H1 (cell line): ENCODE measurements around the gene BMP4. TPM values are rescaled to one million over a fixed set of nuclear protein-coding genes. Genes with fewer than 3 reads are reported as not detected.

Source experiments
- CTCF ChIA-PET: fragments of 300-600 bp; sonication (Branson Sonifier 250); formaldehyde crosslinking; loops from one replicate; lab custom pipeline; 2021; ENCODE audit not compliant: partially characterized antibody; lab: Charles Lee
- POLR2A ChIA-PET: fragments of 300-600 bp; sonication (Branson Sonifier 250); formaldehyde crosslinking; loops from one replicate; lab custom pipeline; 2021; ENCODE audit warnings: inconsistent platforms; ENCODE audit not compliant: partially characterized antibody; lab: Charles Lee
- DNase-seq, 2 experiments: peaks; one replicate each; pipeline versions ENCODE4 v3.0.0 to v3.0.0-alpha.2; 2010 to 2022; ENCODE audit warnings: low spot score in 2 of 2, low read depth in 1 of 2, mixed read lengths in 1 of 2
- FAIRE-seq: peaks from 2 replicates; lab custom pipeline; 2011; peaks lifted over from hg19 to GRCh38; lab: Jason Lieb, UNC
- H2AFZ ChIP-seq: 2 replicates; pipeline ENCODE4 v1.8.1; 2012; ENCODE audit warnings: low read length, inconsistent platforms
- H2AK5ac ChIP-seq: 2 replicates; pipeline ENCODE4 v1.6.1; 2013; ENCODE audit warnings: low read depth, low read length
- H2BK120ac ChIP-seq: replicated peaks from 2 replicates; pipeline ENCODE3; 2013; ENCODE audit warnings: low read depth, low read length, inconsistent platforms
- H2BK12ac ChIP-seq: 2 replicates; pipeline ENCODE4 v1.6.1; 2013; ENCODE audit warnings: low read depth, low read length
- H2BK15ac ChIP-seq: 2 replicates; pipeline ENCODE4 v1.6.1; 2013; ENCODE audit warnings: low read length
- H2BK20ac ChIP-seq: 2 replicates; pipeline ENCODE4 v1.6.1; 2013; ENCODE audit warnings: low read length
- H2BK5ac ChIP-seq: 2 replicates; pipeline ENCODE4 v1.6.1; 2013; ENCODE audit warnings: low read depth, low read length
- H3K14ac ChIP-seq: 2 replicates; pipeline ENCODE4 v1.6.1; 2013; ENCODE audit warnings: inconsistent platforms; ENCODE audit not compliant: insufficient read length
- H3K18ac ChIP-seq: 2 replicates; pipeline ENCODE4 v1.6.1; 2013; ENCODE audit warnings: low read length; ENCODE audit errors: extremely low read depth
- H3K23ac ChIP-seq: 2 replicates; pipeline ENCODE4 v1.6.1; 2013; ENCODE audit warnings: inconsistent platforms; ENCODE audit not compliant: insufficient read length
- H3K23me2 ChIP-seq: 2 replicates; pipeline ENCODE4 v1.6.1; 2013; ENCODE audit warnings: low read depth, low read length
- H3K27ac ChIP-seq: 2 replicates; pipeline ENCODE4 v1.6.1; 2011; ENCODE audit warnings: low read depth, low read length, inconsistent platforms
- H3K27me3 ChIP-seq, 4 experiments: replicated peaks in 1 of 4; 1 replicate in 1 of 4; 2 replicates in 3 of 4; pipeline versions ENCODE4 v1.6.1 to v1.8.1; 2011 to 2013; ENCODE audit warnings: low read length in 3 of 4, mild to moderate bottlenecking in 3 of 4, inconsistent platforms in 2 of 4, mixed read lengths in 2 of 4, moderate library complexity in 1 of 4; ENCODE audit not compliant: control insufficient read depth in 3 of 4, insufficient read depth in 3 of 4; ENCODE audit errors: extremely low read depth in 1 of 4
- H3K36me3 ChIP-seq, 4 experiments: 2 replicates each; pipeline versions ENCODE4 v1.6.1 to v1.8.1; 2011 to 2013; ENCODE audit warnings: mild to moderate bottlenecking in 4 of 4, low read length in 3 of 4, moderate library complexity in 2 of 4, control low read depth in 1 of 4, inconsistent platforms in 1 of 4; ENCODE audit not compliant: insufficient read depth in 4 of 4, control insufficient read depth in 2 of 4
- H3K4ac ChIP-seq: replicated peaks from 2 replicates; pipeline ENCODE3; 2013; ENCODE audit warnings: low read length, low read depth, mixed read lengths, inconsistent platforms; ENCODE audit not compliant: insufficient read length
- H3K4me1 ChIP-seq, 4 experiments: replicated peaks in 1 of 4; 1 replicate in 1 of 4; 2 replicates in 3 of 4; pipeline versions ENCODE4 v1.6.1 to v1.8.1; 2011 to 2013; ENCODE audit warnings: low read length in 3 of 4, inconsistent platforms in 2 of 4, mixed read lengths in 1 of 4; ENCODE audit not compliant: insufficient read depth in 4 of 4, control insufficient read depth in 3 of 4
- H3K4me2 ChIP-seq, 2 experiments: 2 replicates each; pipeline versions ENCODE4 v1.6.1 to v1.8.1; 2011 to 2013; ENCODE audit warnings: low read depth in 2 of 2, low read length in 2 of 2, control low read depth in 1 of 2, inconsistent platforms in 1 of 2, mild to moderate bottlenecking in 1 of 2; ENCODE audit not compliant: insufficient read depth in 1 of 2
- H3K4me3 ChIP-seq, 4 experiments: fragments of 200-600, 300-600 bp in 1 of 4; sonication (generic), shearing (Covaris generic), sonication (Bioruptor Twin) in 1 of 4; 2 replicates each; pipeline versions ENCODE4 v1.5.1 to v1.8.1; 2011 to 2016; ENCODE audit warnings: low read length in 4 of 4, low read depth in 3 of 4, control low read depth in 2 of 4, inconsistent platforms in 2 of 4, mild to moderate bottlenecking in 2 of 4, mixed read lengths in 1 of 4, moderate library complexity in 1 of 4; ENCODE audit not compliant: insufficient read depth in 2 of 4; ENCODE audit errors: extremely low read depth in 1 of 4
- H3K56ac ChIP-seq: replicated peaks from 2 replicates; pipeline ENCODE3; 2013; ENCODE audit warnings: low read depth, mild to moderate bottlenecking, mixed read lengths, low read length, inconsistent platforms; ENCODE audit not compliant: insufficient read length
- H3K79me1 ChIP-seq: 2 replicates; pipeline ENCODE4 v1.6.1; 2013; ENCODE audit warnings: low read depth, low read length, control low read depth
- H3K79me2 ChIP-seq, 2 experiments: 2 replicates each; pipeline versions ENCODE4 v1.6.1 to v1.8.1; 2012 to 2013; ENCODE audit warnings: low read length in 2 of 2, mild to moderate bottlenecking in 2 of 2, inconsistent platforms in 1 of 2; ENCODE audit not compliant: insufficient read depth in 2 of 2, control insufficient read depth in 1 of 2
- H3K9ac ChIP-seq, 4 experiments: replicated peaks in 1 of 4; 1 replicate in 1 of 4; 2 replicates in 3 of 4; pipeline versions ENCODE4 v1.6.1 to v1.8.1; 2011 to 2013; ENCODE audit warnings: low read depth in 3 of 4, low read length in 3 of 4, control low read depth in 2 of 4, mild to moderate bottlenecking in 2 of 4, moderate library complexity in 2 of 4, inconsistent platforms in 1 of 4; ENCODE audit errors: extremely low read depth in 1 of 4
- H3K9me3 ChIP-seq, 2 experiments: 2 replicates each; pipeline versions ENCODE4 v1.6.1 to v1.8.1; 2012 to 2013; ENCODE audit warnings: mild to moderate bottlenecking in 2 of 2, moderate library complexity in 2 of 2, control low read depth in 1 of 2, inconsistent platforms in 1 of 2, low read depth in 1 of 2, low read length in 1 of 2, mixed read lengths in 1 of 2; ENCODE audit not compliant: insufficient read depth in 2 of 2
- H4K20me1 ChIP-seq, 2 experiments: replicated peaks in 1 of 2; 2 replicates each; pipeline versions ENCODE3 to v1.8.1; 2011 to 2013; ENCODE audit warnings: inconsistent platforms in 2 of 2, low read length in 2 of 2, mild to moderate bottlenecking in 1 of 2; ENCODE audit not compliant: insufficient read depth in 2 of 2, control insufficient read depth in 1 of 2
- H4K5ac ChIP-seq: 2 replicates; pipeline ENCODE4 v1.6.1; 2013; ENCODE audit warnings: low read length, low read depth, mixed read lengths, inconsistent platforms; ENCODE audit not compliant: insufficient read length
- H4K8ac ChIP-seq: 2 replicates; pipeline ENCODE4 v1.8.0; 2013; ENCODE audit warnings: mild to moderate bottlenecking, moderate library complexity, low read length, inconsistent platforms; ENCODE audit not compliant: insufficient read depth; ENCODE audit errors: extremely low read depth
- H4K91ac ChIP-seq: replicated peaks from 2 replicates; pipeline ENCODE3; 2013; ENCODE audit warnings: low read length, mixed read lengths, inconsistent platforms; ENCODE audit not compliant: insufficient read length
- ASH2L ChIP-seq: fragments of 200-600, 300-600 bp; sonication (generic); IDR thresholded peaks from one replicate; pipeline ENCODE4 v1.7.1; 2017; ENCODE audit warnings: low read length
- EP300 ChIP-seq, 2 experiments: IDR thresholded peaks; 1 replicate in 1 of 2; 2 replicates in 1 of 2; pipeline ENCODE4 v1.6.1; 2011 to 2012; ENCODE audit warnings: low read depth in 2 of 2, low read length in 2 of 2, mild to moderate bottlenecking in 2 of 2, borderline replicate concordance in 1 of 2, inconsistent platforms in 1 of 2, moderate library complexity in 1 of 2
- EZH2 ChIP-seq: fragments of 200-600 bp; sonication (generic); IDR thresholded peaks from 2 replicates; pipeline ENCODE4 v1.7.1; 2012; ENCODE audit warnings: low read depth, mild to moderate bottlenecking, moderate library complexity, low read length, inconsistent platforms; ENCODE audit not compliant: severe bottlenecking
- KDM4A ChIP-seq: IDR thresholded peaks from one replicate; pipeline ENCODE4 v1.7.1; 2012; ENCODE audit warnings: low read depth, mild to moderate bottlenecking, moderate library complexity, low read length, inconsistent platforms; ENCODE audit not compliant: severe bottlenecking
- RNF2 ChIP-seq: fragments of 200-900, 300-1000 bp; sonication (generic); IDR thresholded peaks from 2 replicates; pipeline ENCODE4 v1.7.1; 2016; ENCODE audit warnings: borderline replicate concordance, low read depth, mild to moderate bottlenecking, antibody characterized with exemption, low read length; ENCODE audit not compliant: poor library complexity, severe bottlenecking; ENCODE audit errors: missing control alignments
- WGBS, 2 experiments: shearing (Covaris generic) in 1 of 2; methylation state at CpG; one replicate each; pipeline versions ENCODE4 v1.1.6 to v1.1.7; 2013 to 2015; ENCODE audit warnings: low lambda C conversion rate in 2 of 2, mixed read lengths in 2 of 2, inconsistent platforms in 1 of 2, low coverage in 1 of 2, missing lambda C conversion rate in 1 of 2; ENCODE audit not compliant: insufficient replicate concordance in 2 of 2, insufficient coverage in 1 of 2, insufficient read length in 1 of 2; ENCODE audit errors: extremely low coverage in 1 of 2, missing lambda C conversion rate in 1 of 2; 5-methylcytosine and 5-hydroxymethylcytosine counted together
- polyA plus RNA-seq, 7 experiments: library from polyadenylated mRNA; depleted of rRNA in 3 of 7; stranded (reverse) in 5 of 7; unstranded in 2 of 7; fragments of >200 nt in 5 of 7; fragments of 200-250 nt in 2 of 7; gene quantifications; 1 replicate in 5 of 7; 2 replicates in 1 of 7; 4 replicates in 1 of 7; pipeline versions ENCODE4 v1.2.1 to v1.2.3, GENCODE V29; 2011 to 2013; ENCODE audit warnings: missing spikeins in 2 of 7, mixed read lengths in 2 of 7
- total RNA-seq: library from RNA; stranded (reverse); fragmentation: NEBNext Ultra II Directional; extraction: Animal tissue kit (Norgen Biotek cat#: 25700); gene quantifications from 2 replicates; pipeline ENCODE4 v1.2.1, GENCODE V29; 2021
- TF ChIP-seq, protein P1 (sequence below): IDR thresholded peaks from 2 replicates; pipeline ENCODE4 v1.6.1; 2012; ENCODE audit warnings: inconsistent platforms
- TF ChIP-seq, protein P2 (sequence below), 3 experiments: IDR thresholded peaks; 1 replicate in 2 of 3; 2 replicates in 1 of 3; pipeline versions ENCODE4 v1.5.1 to v1.6.1; 2011; ENCODE audit warnings: low read length in 3 of 3, mild to moderate bottlenecking in 3 of 3, inconsistent platforms in 2 of 3, low read depth in 1 of 3, moderate library complexity in 1 of 3; ENCODE audit not compliant: insufficient read depth in 1 of 3; ENCODE audit errors: control extremely low read depth in 1 of 3

BMP4 gene
- total and polyA plus RNA-seq, 2 of the 8 experiments (the other 6 are each of a cell fraction or from before 2014, with no cell fraction given): 2.3 to 5.4 TPM

GRCh38 chr14:53951627-53952303, 4.9 kb downstream of the BMP4 start:
- H4K20me1 ChIP-seq: peaks cover 0 to 3% of the 10 kb centered on the region in 2 experiments
- no peak overlapping the region for H2AFZ ChIP-seq
- peak overlapping the region; percentile 40; the same call in 1 of the 2 replicates for H2BK5ac ChIP-seq
- H3K4ac ChIP-seq: no peak overlapping the region
- H2AK5ac ChIP-seq: no peak overlapping the region
- peak overlapping the region; percentile 35; the same call in 1 of the 2 replicates for H2BK12ac ChIP-seq
- no peak overlapping the region for H3K14ac ChIP-seq
- H4K8ac ChIP-seq: no peak overlapping the region
- no peaks in the 10 kb centered on the region for H3K79me2 ChIP-seq
- H3K27ac ChIP-seq: no peak overlapping the region
- peaks cover 27 to 78% (median 67%) of the 10 kb centered on the region in 4 experiments for H3K27me3 ChIP-seq
- no peak overlapping the region for H4K5ac ChIP-seq
- FAIRE-seq (no peak), DNase-seq (peak in 1 of 2 experiments; percentile 57)
- H2BK20ac ChIP-seq: 0 out of 2 replicates have a peak overlapping the region, but pooled peaks have one; percentile 72
- H3K18ac ChIP-seq: peak overlapping the region; percentile 88
- H3K23ac ChIP-seq: no peak overlapping the region
- peak overlapping the region; percentile 94 to 99 for H3K4me2 ChIP-seq
- H2BK15ac ChIP-seq: no peak overlapping the region
- no peak overlapping the region for H3K56ac ChIP-seq
- CTCF ChIA-PET: interaction anchor here (1.4 to 2.9 kb wide), 6 partner anchors 22 to 378 kb away, joined by 3 to 14 read pairs (median 4); no protein-coding TSS in a partner anchor
- peaks cover 5 to 16% (median 15%) of the 10 kb centered on the region in 4 experiments for H3K4me1 ChIP-seq
- peak overlapping the region; percentile 34 to 86 (median 55); a peak in 7 of 8 replicates for H3K4me3 ChIP-seq
- H3K23me2 ChIP-seq: peaks cover 50% of the 10 kb centered on the region
- POLR2A ChIA-PET: interaction anchor here (1.4 to 5.3 kb wide), 3 partner anchors 8 to 411 kb away, joined by 3 to 29 read pairs (median 14); no protein-coding TSS in a partner anchor
- WGBS, 2 experiments: 3% methylated on average over 32 of the region's 32 CpGs; no CpG with 5 or more reads in 1 of the 2 experiments
- H4K91ac ChIP-seq: no peak overlapping the region
- no peak overlapping the region for H3K9ac ChIP-seq
- H2BK120ac ChIP-seq: no peak overlapping the region
- no peaks in the 10 kb centered on the region for H3K79me1 ChIP-seq
- no peaks in the 10 kb centered on the region for H3K9me3 ChIP-seq
- peaks cover 0 to 10% (median 2%) of the 10 kb centered on the region in 4 experiments; a peak in 2 of 8 replicates for H3K36me3 ChIP-seq
- TF ChIP-seq KDM4A (peak; percentile 56), EP300 (IDR thresholded peaks at IDR 0.05; ENCODE audit: borderline replicate concordance in 1 of 2, low read depth in 2 of 2, low read length in 2 of 2) (no peak), EZH2 (peak; percentile 70), ASH2L (peak; percentile 76), RNF2 (peak; percentile 65)
- TF ChIP-seq, protein P1, sequence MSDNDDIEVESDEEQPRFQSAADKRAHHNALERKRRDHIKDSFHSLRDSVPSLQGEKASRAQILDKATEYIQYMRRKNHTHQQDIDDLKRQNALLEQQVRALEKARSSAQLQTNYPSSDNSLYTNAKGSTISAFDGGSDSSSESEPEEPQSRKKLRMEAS: peak; percentile 10
- TF ChIP-seq, protein P2, sequence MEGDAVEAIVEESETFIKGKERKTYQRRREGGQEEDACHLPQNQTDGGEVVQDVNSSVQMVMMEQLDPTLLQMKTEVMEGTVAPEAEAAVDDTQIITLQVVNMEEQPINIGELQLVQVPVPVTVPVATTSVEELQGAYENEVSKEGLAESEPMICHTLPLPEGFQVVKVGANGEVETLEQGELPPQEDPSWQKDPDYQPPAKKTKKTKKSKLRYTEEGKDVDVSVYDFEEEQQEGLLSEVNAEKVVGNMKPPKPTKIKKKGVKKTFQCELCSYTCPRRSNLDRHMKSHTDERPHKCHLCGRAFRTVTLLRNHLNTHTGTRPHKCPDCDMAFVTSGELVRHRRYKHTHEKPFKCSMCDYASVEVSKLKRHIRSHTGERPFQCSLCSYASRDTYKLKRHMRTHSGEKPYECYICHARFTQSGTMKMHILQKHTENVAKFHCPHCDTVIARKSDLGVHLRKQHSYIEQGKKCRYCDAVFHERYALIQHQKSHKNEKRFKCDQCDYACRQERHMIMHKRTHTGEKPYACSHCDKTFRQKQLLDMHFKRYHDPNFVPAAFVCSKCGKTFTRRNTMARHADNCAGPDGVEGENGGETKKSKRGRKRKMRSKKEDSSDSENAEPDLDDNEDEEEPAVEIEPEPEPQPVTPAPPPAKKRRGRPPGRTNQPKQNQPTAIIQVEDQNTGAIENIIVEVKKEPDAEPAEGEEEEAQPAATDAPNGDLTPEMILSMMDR (IDR thresholded peaks at IDR 0.05; ENCODE audit: control extremely low read depth in 1 of 3, insufficient read depth in 1 of 3, low read depth in 1 of 3, low read length in 3 of 3): no peak
